Measurements from ENCODE around the gene KLHL8.

KLHL8 gene

GRCh38 chr4:87220094-87220822 lies at the start of gene KLHL8:
KLHL8 (minus strand) TSS chr4:87220618; CDS start chr4:87195539, 25,079 bp downstream.
- peak; percentile 31 for TF ChIP-seq CTCF (IDR thresholded peaks at IDR 0.05; ENCODE audit: insufficient read depth, low read length, missing control alignments)
- ChIA-PET CTCF (interaction anchor here (0.7 to 8.6 kb wide), 12 partner anchors 10 to 726 kb away, joined by 3 to 106 read pairs (median 3); no protein-coding TSS in a partner anchor), POLR2A (interaction anchor here (0.6 to 1.9 kb wide), 5 partner anchors 49 to 319 kb away, joined by 3 to 5 read pairs (median 3); partner anchors contain the start of gene AFF1)
- peak within 1 kb of the TSS; percentile 98 for H3K4me3 ChIP-seq (ENCODE audit: low read depth, low read length)
- no peak for DNase-seq (ENCODE audit: low read depth, low spot score)

GRCh38 chr4:87270144-87270543 lies 49.7 kb upstream of the KLHL8 start:
- peak; percentile 28 for TF ChIP-seq CTCF (IDR thresholded peaks at IDR 0.05; ENCODE audit: insufficient read depth, low read length, missing control alignments)
- POLR2A ChIA-PET: no interaction called here

GRCh38 chr4:87268411-87268810 lies 48.0 kb upstream of the KLHL8 start:
- TF ChIP-seq CTCF (IDR thresholded peaks at IDR 0.05; ENCODE audit: insufficient read depth, low read length, missing control alignments): no peak
- no peak for DNase-seq (ENCODE audit: low read depth, low spot score)
- ChIA-PET POLR2A (no interaction called here), CTCF (interaction anchor here (1.0 kb wide), 2 partner anchors 10 to 197 kb away, joined by 3 read pairs; no protein-coding TSS in a partner anchor)
- H3K4me3 ChIP-seq (ENCODE audit: low read depth, low read length): no peak overlapping the region

More at GRCh38 chr4:87270144-87270543, 49.7 kb upstream of the KLHL8 start:
- H3K4me3 ChIP-seq (ENCODE audit: low read depth, low read length): no peak overlapping the region
- CTCF ChIA-PET: interaction anchor here (0.9 to 1.5 kb wide), 3 partner anchors 15 to 197 kb away, joined by 3 read pairs; no protein-coding TSS in a partner anchor
- DNase-seq (ENCODE audit: low read depth, low spot score): peak; percentile 4

- POLR2A ChIA-PET: no interaction called here
- DNase-seq (ENCODE audit: low read depth, low spot score): no peak
- TF ChIP-seq CTCF (IDR thresholded peaks at IDR 0.05; ENCODE audit: insufficient read depth, low read length, missing control alignments): no peak
- CTCF ChIA-PET: interaction anchor here (1.0 to 1.1 kb wide), 3 partner anchors 197 to 199 kb away, joined by 3 to 4 read pairs (median 3); no protein-coding TSS in a partner anchor
- H3K4me3 ChIP-seq (ENCODE audit: low read depth, low read length): no peak overlapping the region
Measured at GRCh38 chr4:87266986-87267385, 46.6 kb upstream of the KLHL8 start.

- POLR2A ChIA-PET: no interaction called here
- DNase-seq (ENCODE audit: low read depth, low spot score): no peak
- CTCF ChIA-PET: interaction anchor here (0.6 to 1.4 kb wide), 3 partner anchors 28 to 204 kb away, joined by 3 to 5 read pairs (median 4); no protein-coding TSS in a partner anchor
- H3K4me3 ChIP-seq (ENCODE audit: low read depth, low read length): no peak overlapping the region
- TF ChIP-seq CTCF (IDR thresholded peaks at IDR 0.05; ENCODE audit: insufficient read depth, low read length, missing control alignments): no peak
Measured at GRCh38 chr4:87262886-87263285, 42.5 kb upstream of the KLHL8 start.

GRCh38 chr4:87260477-87260876 lies 40.1 kb upstream of the KLHL8 start:
- POLR2A ChIA-PET: no interaction called here
- CTCF ChIA-PET: no interaction called here

More at GRCh38 chr4:87260477-87260876, 40.1 kb upstream of the KLHL8 start:
- H3K4me3 ChIP-seq (ENCODE audit: low read depth, low read length): no peak overlapping the region
- TF ChIP-seq CTCF (IDR thresholded peaks at IDR 0.05; ENCODE audit: insufficient read depth, low read length, missing control alignments): no peak
- DNase-seq (ENCODE audit: low read depth, low spot score): no peak
